IPS-18c (cell line): ENCODE measurements around the gene ELAVL2.

Experiments
- H3K4me3 ChIP-seq: 2 replicates; pipeline ENCODE4 v1.7.0; 2013; ENCODE audit warnings: low read depth, mild to moderate bottlenecking, low read length, moderate library complexity; ENCODE audit not compliant: insufficient read depth
- H3K9me3 ChIP-seq: one replicate; pipeline ENCODE4 v1.6.1; 2013; ENCODE audit warnings: mild to moderate bottlenecking, low read length, moderate library complexity; ENCODE audit not compliant: control insufficient read depth, insufficient read depth

ELAVL2 gene

GRCh38 chr9:23789529-23790254 is 36.3 kb downstream of the ELAVL2 start:
- no peak overlapping the region for H3K4me3 ChIP-seq
- H3K9me3 ChIP-seq: no peaks in the 10 kb centered on the region

DNA sequence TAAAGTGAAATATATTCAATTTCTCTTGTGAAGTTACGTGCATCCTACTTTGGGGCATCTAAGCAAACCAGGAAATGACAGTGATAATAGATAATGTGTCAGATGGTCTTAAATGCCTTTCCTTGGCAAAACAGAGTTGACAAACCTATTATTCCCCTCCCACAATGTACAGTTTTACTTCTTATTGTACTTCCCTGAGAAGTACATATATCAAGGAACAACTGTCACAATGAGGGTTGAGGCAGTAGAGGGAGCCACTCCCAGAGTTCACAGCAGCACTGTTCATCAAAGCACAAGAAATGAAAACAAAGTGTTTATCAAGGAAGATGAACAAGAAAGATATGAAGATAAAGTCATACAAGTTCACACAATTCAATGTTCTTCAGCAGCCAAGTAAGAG is 41.1 kb downstream of the ELAVL2 start:
- no peak overlapping the region for H3K4me3 ChIP-seq
- no peaks in the 10 kb centered on the region for H3K9me3 ChIP-seq

DNA sequence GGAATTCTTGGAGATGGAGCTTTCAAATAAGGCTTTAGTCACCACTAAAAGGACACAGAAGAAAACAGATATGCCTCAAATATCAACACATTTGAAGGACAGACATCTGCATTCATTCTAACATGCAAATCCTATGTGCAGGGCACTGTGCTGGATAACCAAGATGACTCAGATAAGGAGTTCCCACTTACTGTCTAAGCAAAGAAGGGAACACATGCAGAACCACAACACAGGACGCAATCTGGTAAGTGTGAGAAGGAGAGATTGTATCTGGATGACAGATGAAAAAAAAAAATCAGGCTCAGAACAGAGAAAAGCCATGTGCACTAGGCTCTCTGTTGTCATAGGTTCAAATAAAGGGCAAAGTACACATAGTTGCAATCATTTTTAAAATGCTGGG is 42.5 kb downstream of the ELAVL2 start:
- H3K4me3 ChIP-seq: no peak overlapping the region

GRCh38 chr9:23779220-23779619 is 46.8 kb downstream of the ELAVL2 start:
- H3K4me3 ChIP-seq: no peak overlapping the region

More for the DNA sequence above, 42.5 kb downstream of the ELAVL2 start:
- H3K9me3 ChIP-seq: no peaks in the 10 kb centered on the region

GRCh38 chr9:23777328-23777727 is 48.7 kb downstream of the ELAVL2 start:
- Histone ChIP-seq H3K4me3 (no peak overlapping the region), H3K9me3 (no peaks in the 10 kb centered on the region)

More at GRCh38 chr9:23779220-23779619, 46.8 kb downstream of the ELAVL2 start:
- no peaks in the 10 kb centered on the region for H3K9me3 ChIP-seq

- Histone ChIP-seq H3K4me3 (no peak overlapping the region), H3K9me3 (no peaks in the 10 kb centered on the region)
Observed at GRCh38 chr9:23775549-23775948, 50.5 kb downstream of the ELAVL2 start.

GRCh38 chr9:23774266-23774665 is 51.8 kb downstream of the ELAVL2 start:
- H3K9me3 ChIP-seq: no peaks in the 10 kb centered on the region
- no peak overlapping the region for H3K4me3 ChIP-seq

DNA sequence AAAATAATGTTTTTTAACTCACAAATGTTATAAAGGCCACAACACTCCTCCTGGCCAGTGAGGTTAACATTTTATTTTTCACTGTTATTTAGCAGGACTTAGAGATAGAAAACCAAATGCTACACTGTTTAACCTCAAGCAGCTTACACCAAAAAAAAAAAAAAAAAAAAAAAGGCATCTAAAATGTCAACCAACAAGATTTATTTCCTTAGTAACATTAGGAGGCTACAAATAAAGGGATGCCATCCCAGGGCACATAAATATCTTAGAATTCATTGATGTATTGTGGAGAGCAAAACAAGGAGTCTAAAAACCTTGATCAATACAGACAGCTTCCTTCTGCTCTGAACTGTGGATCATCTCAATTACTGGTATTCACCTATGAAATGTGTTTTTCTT is 53.7 kb downstream of the ELAVL2 start:
- no peaks in the 10 kb centered on the region for H3K9me3 ChIP-seq
- H3K4me3 ChIP-seq: no peak overlapping the region

DNA sequence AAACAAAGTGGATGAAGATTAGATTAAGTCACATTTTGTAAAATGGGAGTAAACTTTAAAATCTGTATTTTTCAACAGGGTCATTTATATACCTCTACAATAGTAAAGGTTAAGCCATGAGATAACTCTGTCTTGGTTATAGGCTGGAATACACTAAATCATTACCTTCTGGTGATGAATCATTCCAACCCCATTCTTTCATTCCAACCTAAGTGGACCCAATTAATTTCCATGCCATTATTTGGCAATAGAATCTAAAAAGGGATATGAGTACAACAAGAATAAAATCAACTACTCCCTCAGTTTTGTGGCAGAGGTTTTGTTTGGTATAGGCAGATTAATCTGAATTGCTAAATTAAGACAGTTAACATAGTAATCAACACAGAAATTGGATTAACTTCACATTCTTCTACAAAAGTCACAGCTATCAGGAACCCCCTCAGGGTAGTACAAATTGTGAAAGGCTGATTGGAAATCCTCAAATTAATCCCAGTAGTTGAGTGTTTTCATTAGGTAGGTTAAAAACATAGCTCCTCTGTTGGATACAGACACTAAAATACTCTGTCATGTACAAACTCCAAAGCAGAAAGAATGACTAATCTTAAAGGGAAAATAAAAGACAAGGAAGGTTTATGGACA is 54.2 kb downstream of the ELAVL2 start:
- H3K4me3 ChIP-seq: no peak overlapping the region
- H3K9me3 ChIP-seq: no peaks in the 10 kb centered on the region

- no peak overlapping the region for H3K4me3 ChIP-seq
- no peaks in the 10 kb centered on the region for H3K9me3 ChIP-seq
Observed at GRCh38 chr9:23769307-23769935, 56.6 kb downstream of the ELAVL2 start.

DNA sequence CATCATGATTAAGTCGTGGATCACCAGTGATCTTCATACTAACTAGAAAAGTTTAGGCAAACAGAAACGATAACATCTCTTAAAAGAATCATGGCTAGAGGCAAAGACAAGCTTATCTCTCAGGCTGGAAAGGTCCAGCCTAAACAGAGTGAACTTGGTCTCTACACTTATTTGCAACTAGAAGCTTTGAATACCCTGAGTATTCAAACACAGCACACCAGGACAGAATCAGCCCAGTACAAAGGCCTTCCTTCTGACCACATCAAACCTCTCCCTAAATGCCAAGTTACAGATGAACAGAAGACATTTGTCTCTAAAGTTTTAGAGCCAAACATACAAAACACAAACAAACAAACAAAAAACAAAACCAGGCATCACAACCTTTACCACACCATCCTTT is 57.2 kb downstream of the ELAVL2 start:
- no peak overlapping the region for H3K4me3 ChIP-seq
- no peaks in the 10 kb centered on the region for H3K9me3 ChIP-seq

GRCh38 chr9:23766613-23767012 is 59.4 kb downstream of the ELAVL2 start:
- Histone ChIP-seq H3K4me3 (no peak overlapping the region), H3K9me3 (no peaks in the 10 kb centered on the region)

- Histone ChIP-seq H3K9me3 (no peaks in the 10 kb centered on the region), H3K4me3 (no peak overlapping the region)
Observed at GRCh38 chr9:23765561-23765960, 60.5 kb downstream of the ELAVL2 start.

GRCh38 chr9:23764219-23764618 is 61.8 kb downstream of the ELAVL2 start:
- Histone ChIP-seq H3K4me3 (no peak overlapping the region), H3K9me3 (no peaks in the 10 kb centered on the region)

- no peaks in the 10 kb centered on the region for H3K9me3 ChIP-seq
- H3K4me3 ChIP-seq: no peak overlapping the region
Observed at GRCh38 chr9:23754551-23754950, 71.5 kb downstream of the ELAVL2 start.

- no peak overlapping the region for H3K4me3 ChIP-seq
- no peaks in the 10 kb centered on the region for H3K9me3 ChIP-seq
Observed at GRCh38 chr9:23752859-23753258, 73.2 kb downstream of the ELAVL2 start.

DNA sequence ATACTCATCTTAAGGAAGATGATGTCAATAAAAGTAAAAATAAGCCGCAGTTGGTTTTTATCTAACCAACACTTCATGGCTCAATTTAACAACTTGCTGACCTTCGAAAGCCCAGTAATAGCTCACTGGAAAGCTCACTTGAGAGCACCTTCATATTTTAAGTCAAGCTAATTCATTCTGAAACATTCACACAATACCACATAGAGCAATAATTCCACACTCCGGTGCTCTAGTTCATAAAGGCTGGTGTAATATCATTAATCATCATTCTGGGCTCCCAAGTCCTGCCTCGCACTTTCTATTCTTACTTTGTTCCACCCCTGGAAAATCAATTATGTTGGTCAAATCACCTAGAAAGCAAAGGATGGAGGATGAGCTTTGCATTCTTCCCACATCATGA is 74.4 kb downstream of the ELAVL2 start:
- Histone ChIP-seq H3K4me3 (no peak overlapping the region), H3K9me3 (no peaks in the 10 kb centered on the region)

- no peak overlapping the region for H3K4me3 ChIP-seq
Observed at GRCh38 chr9:23750808-23751207, 75.2 kb downstream of the ELAVL2 start.

More at GRCh38 chr9:23750808-23751207, 75.2 kb downstream of the ELAVL2 start:
- H3K9me3 ChIP-seq: no peaks in the 10 kb centered on the region
